ENCODE data around the gene CUEDC2. TPM values are rescaled to one million over a fixed set of nuclear protein-coding genes. Genes with fewer than 3 reads are reported as not detected.

The CUEDC2 gene
- total and polyA plus RNA-seq, 10 of the 15 experiments (the other 5 are each of a cell fraction or from before 2014, with no cell fraction given), result 20.4 to 121 (median 75.0) TPM

- peak; percentile 23 for TF ChIP-seq E4F1 (IDR thresholded peaks at IDR 0.05; ENCODE audit: borderline replicate concordance, partially characterized antibody)
- peak; percentile 56; the same call in 1 of the 2 replicates for TF ChIP-seq MEF2A (IDR thresholded peaks at IDR 0.05; ENCODE audit: insufficient read depth, low read depth, low read length)
- TF ChIP-seq BRCA1 (IDR thresholded peaks at IDR 0.05; ENCODE audit: low read depth, low read length), result no peak
- no peak for TF ChIP-seq IRF5 (IDR thresholded peaks at IDR 0.05; ENCODE audit: borderline replicate concordance)
- peak; percentile 60; the same call in 1 of the 2 replicates for TF ChIP-seq WRNIP1 (IDR thresholded peaks at IDR 0.05; ENCODE audit: borderline replicate concordance, low read depth, low read length)
- TF ChIP-seq RAD51 (IDR thresholded peaks at IDR 0.05), result no peak
- TF ChIP-seq IKZF1 (conservative IDR thresholded peaks at IDR 0.05), result peak; percentile 94
- no peak for TF ChIP-seq PBX3 (IDR thresholded peaks at IDR 0.05; ENCODE audit: insufficient replicate concordance, low read depth, low read length)
- no peak for TF ChIP-seq RELA (IDR thresholded peaks at IDR 0.05; ENCODE audit: borderline replicate concordance, partially characterized antibody)
- TF ChIP-seq TAF1 (IDR thresholded peaks at IDR 0.05; ENCODE audit: borderline replicate concordance, low read depth, low read length), result peak; percentile 75
- no peak for TF ChIP-seq ZNF622 (IDR thresholded peaks at IDR 0.05)
- 0 out of 2 replicates have a peak, but pooled peaks have one; percentile 23 for TF ChIP-seq SPI1 (IDR thresholded peaks at IDR 0.05; ENCODE audit: borderline replicate concordance, insufficient read depth, low read depth, low read length)
- no peak for TF ChIP-seq ZSCAN29 (IDR thresholded peaks at IDR 0.05)
- 0 out of 4 replicates have a peak, but pooled peaks of 1 of the 2 experiments have one; percentile 42 for TF ChIP-seq SRF (IDR thresholded peaks at IDR 0.05; ENCODE audit: low read depth in 2 of 2, low read length in 2 of 2)
- 0 out of 2 replicates have a peak, but pooled peaks have one; percentile 55 for TF ChIP-seq MYB (IDR thresholded peaks at IDR 0.05; ENCODE audit: borderline replicate concordance, low read depth, low read length)
- TF ChIP-seq TCF12 (IDR thresholded peaks at IDR 0.05; ENCODE audit: low read depth, low read length), result 0 out of 2 replicates have a peak, but pooled peaks have one; percentile 27
- no peak; a peak in 1 of 4 replicates for TF ChIP-seq EP300 (IDR thresholded peaks at IDR 0.05; ENCODE audit: borderline replicate concordance in 1 of 2, control insufficient read depth in 1 of 2, low read depth in 2 of 2, low read length in 2 of 2)
- TF ChIP-seq ZBTB40 (IDR thresholded peaks at IDR 0.05; ENCODE audit: borderline replicate concordance), result peak; percentile 36; the same call in 1 of the 2 replicates
Observed at GRCh38 chr10:102432162-102432950, at the start of gene CUEDC2 (continued).
